ENCODE measurements around the gene LRRC8D.

Gene LRRC8D

DNA sequence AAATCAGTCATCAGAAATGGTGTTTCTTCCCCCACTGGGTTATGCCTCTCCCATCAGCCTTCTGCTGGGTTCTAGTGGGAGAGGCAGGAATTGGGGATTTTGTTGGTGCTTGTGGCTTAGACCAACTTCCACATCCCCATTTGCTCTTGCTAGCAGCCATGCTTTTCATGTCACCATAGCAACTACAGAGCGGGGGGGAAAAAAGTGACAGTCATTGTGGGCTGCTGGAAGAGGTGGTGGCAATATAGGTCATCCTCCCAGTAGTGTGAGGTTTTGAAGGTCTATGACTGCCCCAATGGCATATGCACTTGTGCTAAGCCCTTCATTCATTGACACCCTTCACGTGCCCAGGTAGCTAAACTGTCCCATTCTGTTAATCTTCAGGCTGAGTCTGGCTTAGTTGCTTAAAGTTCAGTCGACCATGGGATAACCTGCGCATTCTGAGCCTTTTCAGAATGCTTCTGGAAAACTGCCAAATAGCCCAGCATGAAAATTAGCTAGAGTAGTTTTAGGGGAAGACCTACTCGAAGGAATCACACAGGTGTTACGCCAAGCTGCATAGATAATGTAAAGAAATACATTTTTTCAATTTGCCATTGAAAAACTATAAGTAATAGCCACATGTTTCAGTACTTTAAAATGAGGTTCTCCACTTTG lies 120.4 kb downstream of the LRRC8D start:
- TF ChIP-seq CTCF (IDR thresholded peaks at IDR 0.05; ENCODE audit: low read depth, low read length) (no peak), MYC (IDR thresholded peaks at IDR 0.05; ENCODE audit: low read depth, low read length) (no peak), MAX (IDR thresholded peaks at IDR 0.05; ENCODE audit: low read depth, low read length) (no peak), POLR2A (IDR thresholded peaks at IDR 0.05; ENCODE audit: extremely low read depth, insufficient read length) (no peak)
- H3K4me3 ChIP-seq (ENCODE audit: low read depth, low read length): no peak overlapping the region
- peak; percentile 82 for DNase-seq (ENCODE audit: low read depth)

DNA sequence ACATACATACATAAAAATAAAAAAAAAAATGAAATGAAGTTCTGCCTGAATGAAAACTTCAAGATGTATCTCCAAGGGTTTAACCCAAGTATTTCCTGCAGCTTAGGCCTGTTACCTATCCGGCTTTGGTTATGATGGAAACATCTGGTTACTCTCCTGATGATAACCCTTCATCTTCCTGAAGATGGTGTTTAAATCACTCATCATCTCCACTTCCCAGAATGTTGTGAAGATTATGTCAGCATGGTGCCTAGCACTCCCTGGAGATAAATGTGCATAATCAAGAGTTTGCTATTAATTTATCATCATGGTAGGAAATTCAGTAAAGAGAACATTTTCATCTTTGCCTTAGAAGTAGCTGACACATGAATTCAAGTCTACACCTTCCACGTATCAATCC lies 121.2 kb downstream of the LRRC8D start:
- H3K4me3 ChIP-seq (ENCODE audit: low read depth, low read length): no peak overlapping the region
- no peak for DNase-seq (ENCODE audit: low read depth)
- TF ChIP-seq POLR2A (IDR thresholded peaks at IDR 0.05; ENCODE audit: extremely low read depth, insufficient read length) (no peak), CTCF (IDR thresholded peaks at IDR 0.05; ENCODE audit: low read depth, low read length) (no peak), MYC (IDR thresholded peaks at IDR 0.05; ENCODE audit: low read depth, low read length) (no peak), MAX (IDR thresholded peaks at IDR 0.05; ENCODE audit: low read depth, low read length) (no peak)

GRCh38 chr1:89942825-89943658 lies 122.2 kb downstream of the LRRC8D start:
- TF ChIP-seq POLR2A (IDR thresholded peaks at IDR 0.05; ENCODE audit: extremely low read depth, insufficient read length) (no peak), MAX (IDR thresholded peaks at IDR 0.05; ENCODE audit: low read depth, low read length) (no peak), CTCF (IDR thresholded peaks at IDR 0.05; ENCODE audit: low read depth, low read length) (no peak), MYC (IDR thresholded peaks at IDR 0.05; ENCODE audit: low read depth, low read length) (no peak)
- peak; percentile 53 for DNase-seq (ENCODE audit: low read depth)
- H3K4me3 ChIP-seq (ENCODE audit: low read depth, low read length): no peak overlapping the region

DNA sequence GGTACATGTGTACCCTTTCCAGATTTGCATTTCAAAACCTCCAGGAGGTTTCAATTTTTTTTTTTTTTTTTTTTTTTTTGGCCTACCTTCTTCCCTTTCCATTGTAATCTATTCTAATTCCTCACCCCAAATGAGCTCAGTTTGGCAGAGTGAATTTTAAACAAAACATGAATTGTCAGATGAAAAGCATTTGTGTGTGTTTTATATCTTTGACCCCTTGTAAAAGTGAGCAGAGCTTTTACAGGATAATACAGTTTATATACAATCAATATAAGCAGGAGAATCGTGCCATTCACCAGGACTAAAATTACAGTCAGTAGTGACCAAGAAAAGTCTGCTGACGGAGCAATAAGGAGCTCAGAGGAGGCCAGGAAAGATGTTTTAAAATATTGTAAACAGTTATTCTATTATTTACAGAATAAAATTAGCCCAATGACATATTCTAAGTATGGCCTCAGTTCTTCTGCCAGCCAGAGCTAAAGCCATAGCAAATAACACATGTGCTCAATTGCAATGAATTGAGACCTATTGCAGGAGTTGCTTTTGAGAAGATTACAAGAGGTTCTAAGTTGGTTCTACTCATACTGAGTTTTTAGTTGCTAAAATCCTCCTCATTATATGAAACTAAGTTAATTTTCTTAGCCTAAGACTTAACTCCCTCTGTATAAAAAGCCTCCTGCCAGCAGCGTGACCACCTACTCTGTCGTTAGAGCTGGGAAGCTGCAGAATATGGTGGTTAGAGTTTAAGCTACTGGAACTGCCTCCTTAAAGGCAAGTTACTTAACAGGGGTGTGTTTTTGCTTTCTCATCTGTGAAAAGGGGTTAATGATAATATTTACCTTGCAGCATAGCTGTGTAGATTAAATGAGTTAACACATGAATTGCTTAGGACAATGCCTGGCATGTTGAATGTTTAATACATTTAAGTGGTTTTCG lies 123.3 kb downstream of the LRRC8D start:
- no peak for DNase-seq (ENCODE audit: low read depth)
- no peak overlapping the region for H3K4me3 ChIP-seq (ENCODE audit: low read depth, low read length)
- no peak for TF ChIP-seq CTCF (IDR thresholded peaks at IDR 0.05; ENCODE audit: low read depth, low read length)
- TF ChIP-seq POLR2A (IDR thresholded peaks at IDR 0.05; ENCODE audit: extremely low read depth, insufficient read length): no peak
- no peak for TF ChIP-seq MAX (IDR thresholded peaks at IDR 0.05; ENCODE audit: low read depth, low read length)
- no peak for TF ChIP-seq MYC (IDR thresholded peaks at IDR 0.05; ENCODE audit: low read depth, low read length)

- no peak for DNase-seq (ENCODE audit: low read depth)
- no peak overlapping the region for H3K4me3 ChIP-seq (ENCODE audit: low read depth, low read length)
- TF ChIP-seq POLR2A (IDR thresholded peaks at IDR 0.05; ENCODE audit: extremely low read depth, insufficient read length) (no peak), MYC (IDR thresholded peaks at IDR 0.05; ENCODE audit: low read depth, low read length) (no peak), MAX (IDR thresholded peaks at IDR 0.05; ENCODE audit: low read depth, low read length) (no peak), CTCF (IDR thresholded peaks at IDR 0.05; ENCODE audit: low read depth, low read length) (no peak)
Observed at GRCh38 chr1:89945852-89946476, 125.1 kb downstream of the LRRC8D start.
